K562 (cell line): ENCODE results near the gene RGL2.

Experiments
- CEBPB ChIP-seq: fragments of 450-650 bp; IDR thresholded peaks from 2 replicates; pipeline ENCODE4 v1.6.1; 2016; ENCODE audit warnings: missing genetic modification characterization, missing compliant biosample characterization
- CEBPG ChIP-seq, 3 experiments: fragments of 200-800 bp in 1 of 3; sonication (Bioruptor generic) in 1 of 3; sonication (generic) in 1 of 3; formaldehyde crosslinking in 1 of 3; IDR thresholded peaks in 2 of 3; conservative IDR thresholded peaks in 1 of 3; 2 replicates each; pipeline versions ENCODE4 v1.6.1 to v1.8.0; 2016 to 2022; ENCODE audit warnings: missing compliant biosample characterization in 2 of 3, missing genetic modification characterization in 2 of 3, mild to moderate bottlenecking in 1 of 3, missing genetic modification reagents in 1 of 3
- TF ChIP-seq, protein P1 (sequence below): fragments of 250-450 bp; sonication (Bioruptor Pico); IDR thresholded peaks from 2 replicates; pipeline ENCODE4 v1.8.0; 2021; ENCODE audit warnings: moderate library complexity, mild to moderate bottlenecking, inconsistent platforms

DNA sequence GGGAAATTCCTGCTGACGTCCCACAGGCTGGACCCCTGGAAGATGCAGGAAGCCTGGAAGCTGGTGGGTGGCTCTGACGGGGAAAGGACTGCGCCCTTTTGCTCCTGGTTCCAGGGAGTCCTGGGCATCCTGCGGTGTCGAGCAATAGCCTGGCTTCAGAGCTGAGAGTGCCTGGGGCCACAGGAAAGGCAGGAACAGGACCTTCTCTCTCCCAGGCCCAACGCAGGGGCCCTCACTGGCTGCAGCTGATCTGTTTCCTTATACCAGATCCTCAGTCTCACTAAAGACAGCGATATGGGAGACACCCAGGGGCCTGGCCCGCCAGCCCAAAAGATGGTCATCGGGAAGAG, 20.4 kb downstream of the RGL2 start:
- TF ChIP-seq CEBPB (tag) (no peak), CEBPG (CRISPR knock-in tag; IDR thresholded peaks at IDR 0.05) (no peak), CEBPG (tag; conservative IDR thresholded peaks at IDR 0.05 in 1 of 2, IDR thresholded peaks at IDR 0.05 in 1 of 2) (no peak)
- TF ChIP-seq, protein P1, sequence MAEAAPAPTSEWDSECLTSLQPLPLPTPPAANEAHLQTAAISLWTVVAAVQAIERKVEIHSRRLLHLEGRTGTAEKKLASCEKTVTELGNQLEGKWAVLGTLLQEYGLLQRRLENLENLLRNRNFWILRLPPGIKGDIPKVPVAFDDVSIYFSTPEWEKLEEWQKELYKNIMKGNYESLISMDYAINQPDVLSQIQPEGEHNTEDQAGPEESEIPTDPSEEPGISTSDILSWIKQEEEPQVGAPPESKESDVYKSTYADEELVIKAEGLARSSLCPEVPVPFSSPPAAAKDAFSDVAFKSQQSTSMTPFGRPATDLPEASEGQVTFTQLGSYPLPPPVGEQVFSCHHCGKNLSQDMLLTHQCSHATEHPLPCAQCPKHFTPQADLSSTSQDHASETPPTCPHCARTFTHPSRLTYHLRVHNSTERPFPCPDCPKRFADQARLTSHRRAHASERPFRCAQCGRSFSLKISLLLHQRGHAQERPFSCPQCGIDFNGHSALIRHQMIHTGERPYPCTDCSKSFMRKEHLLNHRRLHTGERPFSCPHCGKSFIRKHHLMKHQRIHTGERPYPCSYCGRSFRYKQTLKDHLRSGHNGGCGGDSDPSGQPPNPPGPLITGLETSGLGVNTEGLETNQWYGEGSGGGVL = no peak
